ENCODE data around the gene ETS1. TPM values are rescaled to one million over a fixed set of nuclear protein-coding genes. Genes with fewer than 3 reads are reported as not detected.
"Not testable (repeated sequence)": the region's sequence is repeated elsewhere in the genome, so short reads cannot be mapped to it uniquely, and the experiment has no call there.

Gene ETS1
- total and polyA plus RNA-seq, 10 donors, result 58.1 to 455 (median 352) TPM

DNA sequence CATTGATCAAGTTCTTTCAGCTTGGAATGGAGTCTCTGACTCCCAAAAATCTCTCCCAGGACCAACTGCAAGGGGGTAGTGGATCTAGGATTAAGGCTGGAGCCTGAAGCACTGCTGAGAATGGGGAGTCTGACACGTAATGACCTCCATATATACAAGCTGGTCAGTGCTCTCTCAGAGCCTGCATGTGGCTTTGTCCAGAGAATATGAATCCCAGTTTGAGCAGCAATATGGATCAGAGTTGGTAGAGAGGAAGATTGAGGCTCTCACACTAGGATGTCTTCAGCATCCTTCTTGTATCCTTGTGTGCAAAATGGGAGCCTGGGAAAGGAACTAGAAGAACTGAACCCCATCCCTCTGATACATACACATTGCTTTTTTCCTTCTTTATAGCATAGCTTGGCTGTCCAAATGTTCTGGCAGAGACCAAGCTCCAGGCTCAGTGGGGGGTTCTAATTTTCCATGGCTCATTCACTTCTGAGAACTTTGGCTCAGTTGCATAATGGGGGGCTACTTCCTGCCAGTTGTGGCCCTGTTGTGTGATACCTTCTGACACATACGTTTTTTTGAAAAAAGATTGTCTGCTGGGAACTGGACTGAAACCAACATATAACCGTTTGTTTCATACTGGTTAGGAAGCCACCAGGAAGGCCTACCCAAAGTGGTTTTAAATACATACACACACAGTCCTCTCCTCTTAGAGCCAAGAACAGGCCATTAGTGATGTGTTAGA lies 138.2 kb downstream of the ETS1 start:
- Histone ChIP-seq H3K27ac (peak overlapping the region in 1 of 8 donors; percentile 3), H3K4me1 (peaks cover 0 to 28% (median 5%) of the 10 kb centered on the region in 6 donors), H3K27me3 (replicated peaks in 1 of 7) (no peaks in the 10 kb centered on the region), H3K4me3 (no peak overlapping the region), H3K36me3 (no peaks in the 10 kb centered on the region), H3K9me3 (peaks cover 0 to 4% (median 0%) of the 10 kb centered on the region in 8 donors)
- TF ChIP-seq POLR2AphosphoS5 (IDR thresholded peaks at IDR 0.05), result no peak
- no peak for TF ChIP-seq POLR2A (IDR thresholded peaks at IDR 0.05)
- TF ChIP-seq, protein P1, sequence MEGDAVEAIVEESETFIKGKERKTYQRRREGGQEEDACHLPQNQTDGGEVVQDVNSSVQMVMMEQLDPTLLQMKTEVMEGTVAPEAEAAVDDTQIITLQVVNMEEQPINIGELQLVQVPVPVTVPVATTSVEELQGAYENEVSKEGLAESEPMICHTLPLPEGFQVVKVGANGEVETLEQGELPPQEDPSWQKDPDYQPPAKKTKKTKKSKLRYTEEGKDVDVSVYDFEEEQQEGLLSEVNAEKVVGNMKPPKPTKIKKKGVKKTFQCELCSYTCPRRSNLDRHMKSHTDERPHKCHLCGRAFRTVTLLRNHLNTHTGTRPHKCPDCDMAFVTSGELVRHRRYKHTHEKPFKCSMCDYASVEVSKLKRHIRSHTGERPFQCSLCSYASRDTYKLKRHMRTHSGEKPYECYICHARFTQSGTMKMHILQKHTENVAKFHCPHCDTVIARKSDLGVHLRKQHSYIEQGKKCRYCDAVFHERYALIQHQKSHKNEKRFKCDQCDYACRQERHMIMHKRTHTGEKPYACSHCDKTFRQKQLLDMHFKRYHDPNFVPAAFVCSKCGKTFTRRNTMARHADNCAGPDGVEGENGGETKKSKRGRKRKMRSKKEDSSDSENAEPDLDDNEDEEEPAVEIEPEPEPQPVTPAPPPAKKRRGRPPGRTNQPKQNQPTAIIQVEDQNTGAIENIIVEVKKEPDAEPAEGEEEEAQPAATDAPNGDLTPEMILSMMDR (IDR thresholded peaks at IDR 0.05 in 8 of 11, conservative IDR thresholded peaks at IDR 0.05 in 3 of 11), result no peak
- no peak for DNase-seq
- WGBS, 5 donors, result 59 to 77% (median 66%) methylated on average over 3 of the region's 3 CpGs
- intact Hi-C loops (cut with DNase I; ENCODE audit: low total_unique reads), result no loop called here

DNA sequence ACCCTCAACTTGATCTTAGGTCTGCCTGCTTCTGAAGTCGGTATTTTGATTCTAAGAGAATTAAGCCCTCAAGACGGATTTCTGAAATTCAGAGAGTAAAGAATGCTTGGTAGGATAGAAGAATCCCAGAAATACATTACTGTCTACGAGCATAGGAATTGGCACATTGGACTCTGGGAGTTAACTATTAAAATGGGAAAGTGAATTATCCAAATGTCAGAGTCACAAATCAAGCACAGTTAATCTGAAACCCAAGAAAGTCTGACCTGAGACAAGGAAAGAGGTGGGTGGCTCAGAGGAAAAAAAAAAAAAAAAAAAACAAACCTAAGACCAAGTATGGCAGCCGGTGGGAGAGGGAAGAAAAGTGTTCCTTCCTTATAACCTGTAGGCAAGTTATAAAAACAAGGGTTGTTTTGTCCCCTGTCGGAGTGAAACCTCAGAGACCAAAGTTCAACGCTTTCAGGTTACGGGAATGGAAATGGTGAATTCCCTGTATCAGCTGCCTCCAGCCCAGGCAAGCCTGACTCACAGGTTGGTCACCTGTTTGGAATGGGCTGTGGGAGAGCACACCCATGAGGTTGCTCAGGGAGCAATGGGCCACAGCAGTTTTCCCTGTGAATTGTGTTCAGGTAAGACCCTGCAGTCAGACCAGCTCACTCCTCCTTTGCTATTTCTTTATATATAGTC lies 139.0 kb downstream of the ETS1 start:
- peaks cover 0 to 21% (median 3%) of the 10 kb centered on the region in 6 donors for H3K4me1 ChIP-seq
- H3K4me3 ChIP-seq, result no peak overlapping the region
- no peaks in the 10 kb centered on the region for H3K27me3 ChIP-seq (replicated peaks in 1 of 7)
- no peak for DNase-seq
- 87 to 96% (median 92%) methylated on average over 7 of the region's 7 CpGs for WGBS, 5 donors
- no peaks in the 10 kb centered on the region for H3K36me3 ChIP-seq
- no peak for TF ChIP-seq POLR2AphosphoS5 (IDR thresholded peaks at IDR 0.05)
- no peak for TF ChIP-seq POLR2A (IDR thresholded peaks at IDR 0.05)
- TF ChIP-seq, protein P1 (IDR thresholded peaks at IDR 0.05 in 8 of 11, conservative IDR thresholded peaks at IDR 0.05 in 3 of 11), result no peak
- peaks cover 0 to 4% (median 0%) of the 10 kb centered on the region in 8 donors for H3K9me3 ChIP-seq
- intact Hi-C loops (cut with DNase I; ENCODE audit: low total_unique reads), result no loop called here
- H3K27ac ChIP-seq, result no peak overlapping the region

DNA sequence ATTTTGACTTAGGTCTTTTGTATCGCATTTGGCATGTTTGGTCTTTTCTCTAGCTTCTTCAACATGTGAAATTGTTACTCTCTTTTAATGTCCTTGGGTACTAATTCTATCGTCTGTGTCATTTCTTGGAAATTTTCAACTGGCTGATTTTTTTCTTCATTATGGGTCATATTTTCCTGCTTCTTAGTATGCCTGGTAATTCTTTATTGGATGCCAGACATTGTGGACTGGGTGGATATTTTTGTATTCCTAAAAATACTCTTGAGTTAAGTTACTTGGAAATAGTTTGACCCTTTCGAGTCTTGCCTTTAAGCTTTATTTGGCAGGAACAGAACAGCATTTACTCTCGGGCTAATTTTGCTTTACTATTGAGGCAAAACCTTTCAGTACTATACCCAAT lies 140.1 kb downstream of the ETS1 start:
- no peak for DNase-seq
- Histone ChIP-seq H3K9me3 (peaks cover 0 to 4% (median 0%) of the 10 kb centered on the region in 8 donors), H3K4me1 (peaks cover 0 to 17% (median 0%) of the 10 kb centered on the region in 6 donors), H3K36me3 (no peaks in the 10 kb centered on the region), H3K27ac (no peak overlapping the region), H3K4me3 (no peak overlapping the region), H3K27me3 (replicated peaks in 1 of 7) (no peaks in the 10 kb centered on the region)
- intact Hi-C loops (cut with DNase I; ENCODE audit: low total_unique reads), result no loop called here
- TF ChIP-seq POLR2AphosphoS5 (IDR thresholded peaks at IDR 0.05) (no peak), POLR2A (IDR thresholded peaks at IDR 0.05) (no peak)
- TF ChIP-seq, protein P1 (IDR thresholded peaks at IDR 0.05 in 8 of 11, conservative IDR thresholded peaks at IDR 0.05 in 3 of 11), result no peak
- WGBS, 5 donors, result 84 to 92% (median 90%) methylated on average over 4 of the region's 4 CpGs

DNA sequence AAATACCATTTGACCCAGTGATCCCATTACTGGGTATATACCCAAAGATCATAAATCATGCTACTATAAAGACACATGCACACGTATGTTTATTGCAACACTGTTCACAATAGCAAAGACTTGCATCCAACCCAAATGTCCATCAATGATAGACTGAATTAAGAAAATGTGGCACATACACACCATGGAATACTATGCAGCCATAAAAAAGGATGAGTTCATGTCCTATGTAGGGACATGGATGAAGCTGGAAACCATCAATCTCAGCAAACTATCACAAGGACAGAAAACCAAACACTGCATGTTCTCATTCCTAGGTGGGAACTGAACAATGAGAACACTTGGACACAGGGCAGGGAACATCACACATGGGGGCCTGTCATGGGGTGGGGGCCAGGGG lies 141.4 kb downstream of the ETS1 start:
- H3K36me3 ChIP-seq; intact Hi-C loops (cut with DNase I; ENCODE audit: low total_unique reads); H3K4me3 ChIP-seq; DNase-seq; H3K27me3 ChIP-seq (replicated peaks in 1 of 7); H3K27ac ChIP-seq: not testable (repeated sequence)
- Histone ChIP-seq H3K4me1 (peaks cover 0 to 12% (median 0%) of the 10 kb centered on the region in 6 donors), H3K9me3 (peaks cover 0 to 11% (median 0%) of the 10 kb centered on the region in 8 donors)
- WGBS, 5 donors, result 95 to 100% (median 100%) methylated on average over 1 of the region's 1 CpG
